GM18511 (cell line): ENCODE results near the gene MAML3.
A peak's percentile ranks its signal among the peaks of the same experiment; 100 is the strongest.

Experiments used
- ATAC-seq: cut with Tn5 transposase; IDR thresholded peaks from one replicate; pipeline ENCODE4 v1.9.1; 2021; ENCODE audit warnings: mild to moderate bottlenecking, moderate library complexity; ENCODE audit not compliant: unreplicated experiment

MAML3 gene

GRCh38 chr4:139880841-139881240 lies 273.1 kb downstream of the MAML3 start:
- ATAC-seq = no peak

- no peak for ATAC-seq
These were observed 275.9 kb downstream of the MAML3 start for GRCh38 chr4:139878050-139878449.

GRCh38 chr4:139876337-139876941 lies 277.5 kb downstream of the MAML3 start:
- ATAC-seq = no peak

GRCh38 chr4:139875411-139875825 lies 278.6 kb downstream of the MAML3 start:
- ATAC-seq = no peak

- no peak for ATAC-seq
These were observed 280.7 kb downstream of the MAML3 start for GRCh38 chr4:139873111-139873860.

- ATAC-seq = no peak
These were observed 281.7 kb downstream of the MAML3 start for GRCh38 chr4:139872274-139872673.

- ATAC-seq = no peak
These were observed 284.2 kb downstream of the MAML3 start for GRCh38 chr4:139869810-139870209.

- no peak for ATAC-seq
These were observed 287.6 kb downstream of the MAML3 start for GRCh38 chr4:139866276-139866962.

- no peak for ATAC-seq
These were observed 288.4 kb downstream of the MAML3 start for GRCh38 chr4:139865537-139865936.

- ATAC-seq = no peak
These were observed 290.5 kb downstream of the MAML3 start for GRCh38 chr4:139863531-139863930.

GRCh38 chr4:139861471-139861870 lies 292.5 kb downstream of the MAML3 start:
- no peak for ATAC-seq

- no peak for ATAC-seq
These were observed 293.5 kb downstream of the MAML3 start for GRCh38 chr4:139860435-139861024.

- no peak for ATAC-seq
These were observed 294.1 kb downstream of the MAML3 start for GRCh38 chr4:139859876-139860275.

GRCh38 chr4:139858436-139859205 lies 295.4 kb downstream of the MAML3 start:
- peak; percentile 96 for ATAC-seq

GRCh38 chr4:139857977-139858376 lies 296.0 kb downstream of the MAML3 start:
- no peak for ATAC-seq

GRCh38 chr4:139857021-139857420 lies 297.0 kb downstream of the MAML3 start:
- no peak for ATAC-seq

- no peak for ATAC-seq
These were observed 299.1 kb downstream of the MAML3 start for GRCh38 chr4:139854668-139855403.

GRCh38 chr4:139853309-139853708 lies 300.7 kb downstream of the MAML3 start:
- no peak for ATAC-seq

GRCh38 chr4:139852612-139853269 lies 301.2 kb downstream of the MAML3 start:
- ATAC-seq = no peak

- ATAC-seq = no peak
These were observed 302.3 kb downstream of the MAML3 start for GRCh38 chr4:139851639-139852038.
